HUES6 (cell line): Measurements from ENCODE around the gene TAF6.

Experiments
- H3K27ac ChIP-seq: 2 replicates; pipeline ENCODE4 v1.7.0; 2013; ENCODE audit warnings: low read depth, mild to moderate bottlenecking, low read length, inconsistent platforms
- H3K27me3 ChIP-seq: 2 replicates; pipeline ENCODE4 v1.6.1; 2013; ENCODE audit warnings: low read length; ENCODE audit not compliant: control insufficient read depth, insufficient read depth
- H3K36me3 ChIP-seq: 2 replicates; pipeline ENCODE4 v1.6.1; 2013; ENCODE audit warnings: low read length; ENCODE audit not compliant: control insufficient read depth, insufficient read depth
- H3K4me1 ChIP-seq: 2 replicates; pipeline ENCODE4 v1.6.1; 2013; ENCODE audit warnings: low read length; ENCODE audit not compliant: control insufficient read depth, insufficient read depth
- H3K4me3 ChIP-seq: 2 replicates; pipeline ENCODE4 v1.5.1; 2013; ENCODE audit warnings: low read depth, low read length
- H3K9ac ChIP-seq: one replicate; pipeline ENCODE4 v1.6.1; 2013; ENCODE audit warnings: mild to moderate bottlenecking, low read length
- H3K9me3 ChIP-seq: 2 replicates; pipeline ENCODE4 v1.6.1; 2013; ENCODE audit warnings: low read depth, low read length; ENCODE audit not compliant: control insufficient read depth, insufficient read depth

The TAF6 gene

GRCh38 chr7:100100420-100101015, 18.6 kb downstream of the TAF6 start:
- Histone ChIP-seq H3K27ac (peak overlapping the region; percentile 99), H3K9ac (peak overlapping the region; percentile 99), H3K36me3 (peaks cover 68% of the 10 kb centered on the region), H3K4me3 (peak overlapping the region; percentile 84), H3K9me3 (no peaks in the 10 kb centered on the region), H3K27me3 (no peaks in the 10 kb centered on the region), H3K4me1 (peaks cover 8% of the 10 kb centered on the region; the same call in 1 of the 2 replicates)

- H3K27ac ChIP-seq = peak overlapping the region; percentile 99; the same call in 1 of the 2 replicates
- H3K36me3 ChIP-seq = peaks cover 69% of the 10 kb centered on the region
- no peaks in the 10 kb centered on the region for H3K9me3 ChIP-seq
- peak overlapping the region; percentile 99 for H3K9ac ChIP-seq
- peaks cover 8% of the 10 kb centered on the region; the same call in 1 of the 2 replicates for H3K4me1 ChIP-seq
- no peaks in the 10 kb centered on the region for H3K27me3 ChIP-seq
- peak overlapping the region; percentile 84 for H3K4me3 ChIP-seq
These were observed 19.7 kb downstream of the TAF6 start for GRCh38 chr7:100099452-100099851.

- H3K4me3 ChIP-seq = no peak overlapping the region
- H3K27me3 ChIP-seq = no peaks in the 10 kb centered on the region
- H3K27ac ChIP-seq = no peak overlapping the region
- peaks cover 8% of the 10 kb centered on the region; the same call in 1 of the 2 replicates for H3K4me1 ChIP-seq
- no peak overlapping the region for H3K9ac ChIP-seq
- H3K9me3 ChIP-seq = no peaks in the 10 kb centered on the region
- peaks cover 71% of the 10 kb centered on the region for H3K36me3 ChIP-seq
These were observed 20.2 kb downstream of the TAF6 start for GRCh38 chr7:100098913-100099312.

- H3K9ac ChIP-seq = no peak overlapping the region
These were observed 23.5 kb downstream of the TAF6 start for GRCh38 chr7:100095704-100096103.

GRCh38 chr7:100095289-100095688, 23.9 kb downstream of the TAF6 start:
- H3K4me1 ChIP-seq = peaks cover 3% of the 10 kb centered on the region; the same call in 1 of the 2 replicates

More at GRCh38 chr7:100095704-100096103, 23.5 kb downstream of the TAF6 start:
- H3K27me3 ChIP-seq = no peaks in the 10 kb centered on the region
- no peak overlapping the region for H3K4me3 ChIP-seq
- peaks cover 95% of the 10 kb centered on the region for H3K36me3 ChIP-seq
- no peak overlapping the region for H3K27ac ChIP-seq
- no peaks in the 10 kb centered on the region for H3K9me3 ChIP-seq
- H3K4me1 ChIP-seq = peaks cover 3% of the 10 kb centered on the region; the same call in 1 of the 2 replicates

GRCh38 chr7:100093925-100094486, 25.2 kb downstream of the TAF6 start:
- peaks cover 5% of the 10 kb centered on the region; the same call in 1 of the 2 replicates for H3K4me1 ChIP-seq
- H3K27me3 ChIP-seq = no peaks in the 10 kb centered on the region
- H3K27ac ChIP-seq = no peak overlapping the region
- H3K9me3 ChIP-seq = no peaks in the 10 kb centered on the region
- no peak overlapping the region for H3K9ac ChIP-seq
- H3K36me3 ChIP-seq = peaks cover 87% of the 10 kb centered on the region
- no peak overlapping the region for H3K4me3 ChIP-seq

More at GRCh38 chr7:100095289-100095688, 23.9 kb downstream of the TAF6 start:
- Histone ChIP-seq H3K9ac (no peak overlapping the region), H3K27me3 (no peaks in the 10 kb centered on the region), H3K36me3 (peaks cover 99% of the 10 kb centered on the region), H3K4me3 (no peak overlapping the region), H3K27ac (no peak overlapping the region), H3K9me3 (no peaks in the 10 kb centered on the region)

- no peaks in the 10 kb centered on the region for H3K27me3 ChIP-seq
- H3K9ac ChIP-seq = no peak overlapping the region
- H3K27ac ChIP-seq = no peak overlapping the region
- H3K9me3 ChIP-seq = no peaks in the 10 kb centered on the region
- peaks cover 82% of the 10 kb centered on the region for H3K36me3 ChIP-seq
- H3K4me3 ChIP-seq = no peak overlapping the region
- peaks cover 6% of the 10 kb centered on the region; the same call in 1 of the 2 replicates for H3K4me1 ChIP-seq
These were observed 25.7 kb downstream of the TAF6 start for GRCh38 chr7:100093498-100093897.

- Histone ChIP-seq H3K4me1 (peaks cover 10% of the 10 kb centered on the region; the same call in 1 of the 2 replicates), H3K27ac (no peak overlapping the region), H3K9ac (no peak overlapping the region), H3K36me3 (peaks cover 78% of the 10 kb centered on the region), H3K27me3 (no peaks in the 10 kb centered on the region), H3K4me3 (no peak overlapping the region), H3K9me3 (no peaks in the 10 kb centered on the region)
These were observed 26.1 kb downstream of the TAF6 start for GRCh38 chr7:100093054-100093453.

- H3K27me3 ChIP-seq = no peaks in the 10 kb centered on the region
- H3K9me3 ChIP-seq = no peaks in the 10 kb centered on the region
- peaks cover 64% of the 10 kb centered on the region for H3K36me3 ChIP-seq
- no peak overlapping the region for H3K9ac ChIP-seq
- H3K4me1 ChIP-seq = peaks cover 10% of the 10 kb centered on the region; the same call in 1 of the 2 replicates
- H3K27ac ChIP-seq = no peak overlapping the region
- H3K4me3 ChIP-seq = no peak overlapping the region
These were observed 27.6 kb downstream of the TAF6 start for GRCh38 chr7:100091411-100092181.

GRCh38 chr7:100090527-100091410, 28.4 kb downstream of the TAF6 start:
- Histone ChIP-seq H3K4me1 (peaks cover 10% of the 10 kb centered on the region; the same call in 1 of the 2 replicates), H3K9ac (no peak overlapping the region), H3K36me3 (peaks cover 56% of the 10 kb centered on the region), H3K9me3 (no peaks in the 10 kb centered on the region), H3K4me3 (no peak overlapping the region), H3K27ac (no peak overlapping the region), H3K27me3 (no peaks in the 10 kb centered on the region)
